Measurements from ENCODE around the gene ELANE. TPM values are rescaled to one million over a fixed set of nuclear protein-coding genes. Genes with fewer than 3 reads are reported as not detected.

ELANE gene
- total RNA-seq, 1 donor from 2014 or later = not detected

- Mint-ChIP-seq H3K27me3 (no peaks in the 10 kb centered on the region), H3K36me3 (ENCODE audit: low read depth) (peaks cover 19% of the 10 kb centered on the region), H3K9me3 (no peaks in the 10 kb centered on the region), H3K4me3 (no peak overlapping the region), H3K27ac (no peak overlapping the region), H3K4me1 (peaks cover 33% of the 10 kb centered on the region)
- no peak for DNase-seq
- intact Hi-C loops (cut with micrococcal nuclease) = no loop called here
These were observed 52.4 kb downstream of the ELANE start for GRCh38 chr19:904545-904944.

Other genes with a start within 250 kb of the ELANE start
- gene POLRMT, start 218.8 kb upstream of the ELANE start, total RNA-seq = 103 and 104 TPM in 2 replicates
- not detected in 2 replicates for gene FGF22, start 212.4 kb upstream of the ELANE start, total RNA-seq
- gene RNF126, start 189.1 kb upstream of the ELANE start, total RNA-seq = 109 and 110 TPM in 2 replicates
- gene FSTL3, start 175.9 kb upstream of the ELANE start, total RNA-seq = 7.2 and 7.7 TPM in 2 replicates
- gene PRSS57, start 156.9 kb upstream of the ELANE start, total RNA-seq = not detected in 2 replicates
- 0.24 TPM in 1 of 2 replicates, not detected in the other for gene PALM, start 143.4 kb upstream of the ELANE start, total RNA-seq
- gene MISP, start 101.2 kb upstream of the ELANE start, total RNA-seq = not detected in 2 replicates
- 789 and 832 TPM in 2 replicates for gene PTBP1, start 54.9 kb upstream of the ELANE start, total RNA-seq
- not detected in 2 replicates for gene PLPPR3, start 30.3 kb upstream of the ELANE start, total RNA-seq
- not detected in 2 replicates for gene AZU1, start 24.5 kb upstream of the ELANE start, total RNA-seq
- not detected in 2 replicates for gene PRTN3, start 11.3 kb upstream of the ELANE start, total RNA-seq
- 1.4 and 2.5 TPM in 2 replicates for gene CFD, start 7.4 kb downstream of the ELANE start, total RNA-seq
- gene MED16, start 40.9 kb downstream of the ELANE start, total RNA-seq = 58.1 and 61.1 TPM in 2 replicates
- gene RNU6-9, start 41.2 kb downstream of the ELANE start, total RNA-seq = not detected in 2 replicates
- gene R3HDM4, start 60.9 kb downstream of the ELANE start, total RNA-seq = 86.8 and 91.5 TPM in 2 replicates
- gene KISS1R, start 65.0 kb downstream of the ELANE start, total RNA-seq = 12.9 and 16.8 TPM in 2 replicates
- 35.6 and 36.6 TPM in 2 replicates for gene ARID3A, start 73.7 kb downstream of the ELANE start, total RNA-seq
- gene WDR18, start 132.0 kb downstream of the ELANE start, total RNA-seq = 104 and 111 TPM in 2 replicates
- 0.07 TPM in 1 of 2 replicates, not detected in the other for gene GRIN3B, start 148.1 kb downstream of the ELANE start, total RNA-seq
- gene TMEM259, start 168.8 kb downstream of the ELANE start, total RNA-seq = 154 and 156 TPM in 2 replicates
- gene RNU6-2, start 169.2 kb downstream of the ELANE start, total RNA-seq = not detected in 2 replicates
- 112 TPM in 2 replicates for gene CNN2, start 174.3 kb downstream of the ELANE start, total RNA-seq
- gene ABCA7, start 187.8 kb downstream of the ELANE start, total RNA-seq = 15.8 TPM in 2 replicates
- 176 and 183 TPM in 2 replicates for gene ARHGAP45, start 214.9 kb downstream of the ELANE start, total RNA-seq
- gene POLR2E, start 243.1 kb downstream of the ELANE start, total RNA-seq = 273 and 274 TPM in 2 replicates